Esophagus muscularis mucosa (tissue), 3 donors: ENCODE data around the gene ANKRD39.

Source experiments
- POLR2AphosphoS5 ChIP-seq, 2 donors: sonication (generic); formaldehyde crosslinking; IDR thresholded peaks; one replicate each; pipeline ENCODE4 v1.6.1; 2017; ENCODE audit warnings: antibody characterized with exemption in 2 of 2
- TF ChIP-seq, protein P1 (sequence below), 3 experiments: fragments of 200-600 bp in 2 of 3; fragments of 450-650 bp in 1 of 3; sonication (generic) in 2 of 3; IDR thresholded peaks; one replicate each; pipeline ENCODE4 v1.5.1; 2017 to 2019; ENCODE audit warnings: antibody characterized with exemption in 3 of 3, mild to moderate bottlenecking in 2 of 3, moderate library complexity in 1 of 3

DNA sequence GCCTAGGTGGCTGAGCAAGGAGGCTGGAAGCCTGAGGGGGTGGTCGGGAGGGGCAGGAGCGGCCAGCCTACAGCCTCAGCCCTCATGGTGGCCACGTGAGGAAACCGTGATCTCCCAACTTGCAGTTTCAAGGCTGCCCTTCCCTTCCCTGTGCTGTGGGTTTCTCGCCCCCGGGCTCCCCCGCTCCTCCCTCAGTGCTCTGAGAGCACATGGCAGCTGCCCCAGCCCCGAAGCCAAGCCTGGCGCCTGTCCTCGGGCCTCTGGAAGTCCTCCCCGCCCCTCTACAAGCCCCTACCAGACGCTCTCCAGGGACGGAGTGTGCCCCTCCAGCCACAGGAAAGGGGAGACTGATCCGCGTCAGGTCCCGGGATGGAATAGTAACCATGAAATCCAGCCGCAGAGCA lies 13.4 kb downstream of the ANKRD39 start:
- TF ChIP-seq, protein P1, sequence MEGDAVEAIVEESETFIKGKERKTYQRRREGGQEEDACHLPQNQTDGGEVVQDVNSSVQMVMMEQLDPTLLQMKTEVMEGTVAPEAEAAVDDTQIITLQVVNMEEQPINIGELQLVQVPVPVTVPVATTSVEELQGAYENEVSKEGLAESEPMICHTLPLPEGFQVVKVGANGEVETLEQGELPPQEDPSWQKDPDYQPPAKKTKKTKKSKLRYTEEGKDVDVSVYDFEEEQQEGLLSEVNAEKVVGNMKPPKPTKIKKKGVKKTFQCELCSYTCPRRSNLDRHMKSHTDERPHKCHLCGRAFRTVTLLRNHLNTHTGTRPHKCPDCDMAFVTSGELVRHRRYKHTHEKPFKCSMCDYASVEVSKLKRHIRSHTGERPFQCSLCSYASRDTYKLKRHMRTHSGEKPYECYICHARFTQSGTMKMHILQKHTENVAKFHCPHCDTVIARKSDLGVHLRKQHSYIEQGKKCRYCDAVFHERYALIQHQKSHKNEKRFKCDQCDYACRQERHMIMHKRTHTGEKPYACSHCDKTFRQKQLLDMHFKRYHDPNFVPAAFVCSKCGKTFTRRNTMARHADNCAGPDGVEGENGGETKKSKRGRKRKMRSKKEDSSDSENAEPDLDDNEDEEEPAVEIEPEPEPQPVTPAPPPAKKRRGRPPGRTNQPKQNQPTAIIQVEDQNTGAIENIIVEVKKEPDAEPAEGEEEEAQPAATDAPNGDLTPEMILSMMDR (IDR thresholded peaks at IDR 0.05): no peak
- no peak for TF ChIP-seq POLR2AphosphoS5 (IDR thresholded peaks at IDR 0.05)
